ENCODE measurements around the gene CD48. TPM values are rescaled to one million over a fixed set of nuclear protein-coding genes. Genes with fewer than 3 reads are reported as not detected.

CD48 gene
- total and polyA plus RNA-seq, 2 experiments from 2014 or later = not detected

DNA sequence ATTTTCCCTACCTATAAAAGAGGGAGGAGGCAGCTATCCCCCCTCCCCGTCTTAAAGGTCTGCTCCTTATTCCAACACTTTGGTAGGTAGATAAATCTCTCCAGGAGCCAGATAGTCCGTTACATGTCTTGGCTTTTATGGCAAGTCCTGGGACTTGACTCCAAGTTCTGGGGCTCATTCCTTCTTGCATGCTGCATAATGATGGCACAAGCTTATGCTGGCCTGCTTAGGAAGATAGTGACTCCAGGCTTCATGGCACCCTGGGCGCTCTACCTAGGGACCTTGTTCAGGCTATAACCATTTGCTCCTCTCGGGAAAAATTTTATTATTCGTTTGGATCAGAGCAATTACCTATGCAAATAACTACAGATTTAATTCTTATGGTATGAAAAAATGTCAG is 68.5 kb downstream of the CD48 start:
- Histone ChIP-seq H3K9me3 (ENCODE audit: low read depth) (no peaks in the 10 kb centered on the region), H3K27ac (no peak overlapping the region), H3K4me2 (ENCODE audit: unreplicated experiment) (no peak overlapping the region), H3F3A (ENCODE audit: insufficient read depth) (no peaks in the 10 kb centered on the region), H3K27me3 (replicated peaks; ENCODE audit: insufficient read depth) (no peaks in the 10 kb centered on the region), H3K9ac (no peak overlapping the region), H2AFZ (no peak overlapping the region), H3K36me3 (ENCODE audit: low read depth) (no peaks in the 10 kb centered on the region), H3K4me1 (ENCODE audit: insufficient read depth) (no peaks in the 10 kb centered on the region), H4K20me1 (ENCODE audit: insufficient read depth) (no peaks in the 10 kb centered on the region), H3K4me3 (no peak overlapping the region), H3K9me2 (ENCODE audit: insufficient read depth) (no peaks in the 10 kb centered on the region), H3K79me2 (ENCODE audit: insufficient read depth) (no peaks in the 10 kb centered on the region)
- in situ Hi-C loops (cut with MboI) = no loop called here
- 21 to 28% methylated on average over 5 of the region's 5 CpGs for WGBS, 2 experiments (ENCODE audit: low coverage in 1 of 2, low lambda C conversion rate in 2 of 2, missing lambda C conversion rate in 2 of 2)
- no peak for DNase-seq
- no peak for TF ChIP-seq EZH2 (IDR thresholded peaks at IDR 0.05; ENCODE audit: insufficient read depth, poor library complexity, severe bottlenecking)
- no peak for TF ChIP-seq EZH2phosphoT487 (IDR thresholded peaks at IDR 0.05; ENCODE audit: insufficient read depth, low read depth)

DNA sequence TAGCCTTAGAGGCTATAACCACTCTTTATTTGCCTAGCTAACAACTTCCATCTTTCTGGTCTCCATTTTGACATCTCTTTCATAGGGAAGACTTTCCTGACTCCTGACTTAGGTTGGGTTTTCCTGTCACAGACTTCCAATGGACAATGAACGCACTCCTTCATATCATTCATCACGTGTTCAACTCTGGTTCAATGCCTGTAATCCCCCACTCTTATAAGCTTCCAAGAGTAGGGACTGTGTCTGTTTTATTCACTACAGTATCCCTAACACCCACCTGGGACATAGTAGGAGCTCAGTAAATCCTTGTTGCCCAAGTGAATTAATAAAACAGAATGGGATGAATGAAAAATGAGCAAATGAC is 69.4 kb downstream of the CD48 start:
- no peaks in the 10 kb centered on the region for H4K20me1 ChIP-seq (ENCODE audit: insufficient read depth)
- in situ Hi-C loops (cut with MboI) = no loop called here
- no peak overlapping the region for H3K9ac ChIP-seq
- H3K4me1 ChIP-seq (ENCODE audit: insufficient read depth) = no peaks in the 10 kb centered on the region
- H3K4me3 ChIP-seq = no peak overlapping the region
- H3K79me2 ChIP-seq (ENCODE audit: insufficient read depth) = no peaks in the 10 kb centered on the region
- H3K27me3 ChIP-seq (replicated peaks; ENCODE audit: insufficient read depth) = no peaks in the 10 kb centered on the region
- H3K27ac ChIP-seq = no peak overlapping the region
- TF ChIP-seq EZH2phosphoT487 (IDR thresholded peaks at IDR 0.05; ENCODE audit: insufficient read depth, low read depth) = no peak
- TF ChIP-seq EZH2 (IDR thresholded peaks at IDR 0.05; ENCODE audit: insufficient read depth, poor library complexity, severe bottlenecking) = no peak
- H3K9me3 ChIP-seq (ENCODE audit: low read depth) = no peaks in the 10 kb centered on the region
- 31 to 36% methylated on average over 2 of the region's 2 CpGs for WGBS, 2 experiments (ENCODE audit: low coverage in 1 of 2, low lambda C conversion rate in 2 of 2, missing lambda C conversion rate in 2 of 2)
- H2AFZ ChIP-seq = no peak overlapping the region
- no peak overlapping the region for H3K4me2 ChIP-seq (ENCODE audit: unreplicated experiment)
- no peaks in the 10 kb centered on the region for H3F3A ChIP-seq (ENCODE audit: insufficient read depth)
- H3K36me3 ChIP-seq (ENCODE audit: low read depth) = no peaks in the 10 kb centered on the region
- no peak for DNase-seq
- no peaks in the 10 kb centered on the region for H3K9me2 ChIP-seq (ENCODE audit: insufficient read depth)

DNA sequence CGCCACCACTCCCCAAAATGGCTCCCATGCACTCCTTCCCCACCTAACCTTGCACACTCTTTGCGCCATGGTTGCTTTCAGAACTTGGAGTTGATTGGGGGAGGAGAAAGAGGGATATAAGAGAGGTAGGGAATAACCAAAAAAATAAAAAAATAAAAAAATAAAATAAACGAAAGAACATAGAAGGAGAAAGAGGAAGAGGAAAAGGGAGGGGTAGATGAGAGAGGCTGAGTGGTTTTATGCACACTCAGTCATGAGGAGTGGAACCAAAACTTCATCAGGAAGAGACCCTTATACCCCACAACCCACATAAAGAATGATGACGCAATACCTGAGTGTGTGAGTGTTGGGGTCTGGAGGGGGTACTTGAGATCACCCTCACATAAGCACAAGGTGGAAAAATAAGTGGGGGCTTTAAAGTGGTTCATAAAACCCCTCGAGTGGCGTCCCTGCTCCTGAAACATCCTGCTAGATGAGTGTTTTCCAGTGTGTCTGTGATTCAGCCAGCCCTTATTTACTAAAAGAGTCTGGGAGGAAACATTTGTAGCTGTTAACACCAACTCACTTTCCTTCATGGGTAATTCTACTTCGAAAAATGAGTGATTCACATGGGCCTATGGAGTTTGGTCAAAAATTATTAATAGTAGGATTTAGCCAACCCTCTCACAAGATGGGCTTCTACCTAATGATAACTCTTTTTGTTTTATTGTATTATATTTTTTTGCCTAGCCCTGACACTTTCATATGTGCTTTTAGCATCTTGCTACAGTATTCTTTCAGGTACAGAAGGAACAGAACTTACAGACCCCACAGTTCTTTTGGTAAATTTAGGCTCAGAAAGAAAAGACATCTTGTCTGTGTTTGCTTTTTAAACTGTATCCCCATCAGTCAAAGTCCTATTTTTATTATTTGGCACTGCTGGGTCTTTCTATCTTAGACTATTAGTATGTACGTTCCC is 70.0 kb downstream of the CD48 start:
- no peaks in the 10 kb centered on the region for H3K79me2 ChIP-seq (ENCODE audit: insufficient read depth)
- in situ Hi-C loops (cut with MboI) = no loop called here
- no peak overlapping the region for H2AFZ ChIP-seq
- no peaks in the 10 kb centered on the region for H3F3A ChIP-seq (ENCODE audit: insufficient read depth)
- no peaks in the 10 kb centered on the region for H3K9me2 ChIP-seq (ENCODE audit: insufficient read depth)
- 21 to 25% methylated on average over 8 of the region's 8 CpGs for WGBS, 2 experiments (ENCODE audit: low coverage in 1 of 2, low lambda C conversion rate in 2 of 2, missing lambda C conversion rate in 2 of 2)
- no peaks in the 10 kb centered on the region for H3K36me3 ChIP-seq (ENCODE audit: low read depth)
- no peak overlapping the region for H3K9ac ChIP-seq
- no peaks in the 10 kb centered on the region for H3K9me3 ChIP-seq (ENCODE audit: low read depth)
- no peak for TF ChIP-seq EZH2phosphoT487 (IDR thresholded peaks at IDR 0.05; ENCODE audit: insufficient read depth, low read depth)
- no peak for TF ChIP-seq EZH2 (IDR thresholded peaks at IDR 0.05; ENCODE audit: insufficient read depth, poor library complexity, severe bottlenecking)
- no peaks in the 10 kb centered on the region for H3K4me1 ChIP-seq (ENCODE audit: insufficient read depth)
- no peak overlapping the region for H3K27ac ChIP-seq
- no peak for DNase-seq
- no peaks in the 10 kb centered on the region for H3K27me3 ChIP-seq (replicated peaks; ENCODE audit: insufficient read depth)
- no peak overlapping the region for H3K4me2 ChIP-seq (ENCODE audit: unreplicated experiment)
- H3K4me3 ChIP-seq = no peak overlapping the region
- H4K20me1 ChIP-seq (ENCODE audit: insufficient read depth) = no peaks in the 10 kb centered on the region

DNA sequence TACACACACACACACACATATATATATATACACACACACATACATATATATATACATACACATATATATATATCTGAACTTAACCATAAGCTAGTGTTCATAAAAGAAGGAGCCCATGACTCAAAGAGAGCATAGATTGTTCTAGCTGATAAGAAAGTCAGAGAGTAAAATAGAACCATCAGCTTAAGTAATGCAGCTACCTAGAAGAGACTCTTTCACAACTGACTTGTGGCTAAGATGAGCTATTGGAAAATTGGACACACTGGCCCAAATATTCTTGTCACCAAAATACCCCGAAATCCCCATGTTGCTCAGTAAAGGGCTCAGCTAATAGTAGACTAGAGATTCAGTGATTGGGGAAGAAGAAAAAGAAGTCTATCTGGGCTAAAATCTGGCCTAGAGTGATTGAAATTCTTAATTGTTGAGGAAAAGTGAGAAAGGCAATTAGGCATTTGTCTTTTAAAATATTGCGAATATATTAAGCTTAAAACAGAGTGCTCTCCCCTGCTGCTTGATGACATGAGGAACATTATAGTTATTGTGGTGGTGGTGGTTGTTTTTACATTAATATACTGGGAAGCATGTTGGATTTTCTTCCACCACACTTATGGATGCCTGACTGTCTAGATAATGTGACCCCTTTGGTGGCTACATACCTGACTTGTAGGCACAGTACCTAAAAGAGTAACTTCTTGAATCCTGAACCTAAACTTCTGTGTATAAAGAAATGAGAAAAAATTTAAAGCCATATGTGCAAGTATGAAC is 71.1 kb downstream of the CD48 start:
- Histone ChIP-seq H3K9ac (no peak overlapping the region), H3K79me2 (ENCODE audit: insufficient read depth) (no peaks in the 10 kb centered on the region), H2AFZ (no peak overlapping the region), H3K4me3 (no peak overlapping the region), H3K27ac (no peak overlapping the region), H3F3A (ENCODE audit: insufficient read depth) (no peaks in the 10 kb centered on the region), H3K4me2 (ENCODE audit: unreplicated experiment) (no peak overlapping the region), H3K36me3 (ENCODE audit: low read depth) (no peaks in the 10 kb centered on the region), H3K9me2 (ENCODE audit: insufficient read depth) (no peaks in the 10 kb centered on the region), H4K20me1 (ENCODE audit: insufficient read depth) (no peaks in the 10 kb centered on the region), H3K4me1 (ENCODE audit: insufficient read depth) (no peaks in the 10 kb centered on the region), H3K27me3 (replicated peaks; ENCODE audit: insufficient read depth) (no peaks in the 10 kb centered on the region), H3K9me3 (ENCODE audit: low read depth) (no peaks in the 10 kb centered on the region)
- in situ Hi-C loops (cut with MboI) = no loop called here
- no peak for TF ChIP-seq EZH2phosphoT487 (IDR thresholded peaks at IDR 0.05; ENCODE audit: insufficient read depth, low read depth)
- TF ChIP-seq EZH2 (IDR thresholded peaks at IDR 0.05; ENCODE audit: insufficient read depth, poor library complexity, severe bottlenecking) = no peak
- DNase-seq = no peak
- 37 to 40% methylated on average over 2 of the region's 2 CpGs for WGBS, 2 experiments (ENCODE audit: low coverage in 1 of 2, low lambda C conversion rate in 2 of 2, missing lambda C conversion rate in 2 of 2)
